Endothelial cell (in vitro differentiated cells): Measurements from ENCODE around the gene MME. TPM values are rescaled to one million over a fixed set of nuclear protein-coding genes. Genes with fewer than 3 reads are reported as not detected.
"Not testable (repeated sequence)": the region's sequence is repeated elsewhere in the genome, so short reads cannot be mapped to it uniquely, and the experiment has no call there.

Experiments
- DNase-seq: peaks from one replicate; pipeline ENCODE4 v3.0.0; 2021; ENCODE audit warnings: low spot score
- H3K27ac Mint-ChIP-seq: one replicate; pipeline ENCODE4 v1.8.0; 2021; ENCODE audit warnings: mixed read lengths, inconsistent platforms; ENCODE audit not compliant: unreplicated experiment
- H3K27me3 Mint-ChIP-seq: one replicate; pipeline ENCODE4 v1.8.0; 2021; ENCODE audit warnings: mild to moderate bottlenecking, moderate library complexity, mixed read lengths, inconsistent platforms; ENCODE audit not compliant: unreplicated experiment
- H3K36me3 Mint-ChIP-seq: one replicate; pipeline ENCODE4 v1.8.0; 2021; ENCODE audit warnings: mild to moderate bottlenecking, low read depth, mixed read lengths, inconsistent platforms; ENCODE audit not compliant: unreplicated experiment
- H3K4me1 Mint-ChIP-seq: one replicate; pipeline ENCODE4 v1.8.0; 2021; ENCODE audit warnings: mild to moderate bottlenecking, mixed read lengths, inconsistent platforms; ENCODE audit not compliant: unreplicated experiment
- H3K4me3 Mint-ChIP-seq: one replicate; pipeline ENCODE4 v1.8.0; 2021; ENCODE audit warnings: mild to moderate bottlenecking, mixed read lengths, inconsistent platforms; ENCODE audit not compliant: unreplicated experiment
- H3K9me3 Mint-ChIP-seq: one replicate; pipeline ENCODE4 v1.8.0; 2021; ENCODE audit warnings: mixed read lengths, inconsistent platforms; ENCODE audit not compliant: unreplicated experiment
- CTCF ChIP-seq: fragments of 200-600 bp; sonication (generic); IDR thresholded peaks from one replicate; pipeline ENCODE4 v1.5.0; 2021; ENCODE audit warnings: antibody characterized with exemption; ENCODE audit not compliant: unreplicated experiment
- total RNA-seq: library from RNA; stranded (reverse); fragmentation: NEBNext Ultra II Directional; extraction: Animal tissue kit (Norgen Biotek cat#: 25700); gene quantifications from one replicate; pipeline ENCODE4 v1.2.1, GENCODE V29; 2021; ENCODE audit not compliant: unreplicated experiment

MME gene
- total RNA-seq, 1 donor from 2014 or later: 4.7 TPM

GRCh38 chr3:155130001-155130400 lies 49.9 kb downstream of the MME start:
- Mint-ChIP-seq H3K4me1 (peaks cover 5% of the 10 kb centered on the region), H3K4me3 (no peak overlapping the region), H3K36me3 (no peaks in the 10 kb centered on the region), H3K27ac (no peak overlapping the region), H3K9me3 (no peaks in the 10 kb centered on the region), H3K27me3 (no peaks in the 10 kb centered on the region)
- no peak for TF ChIP-seq CTCF
- DNase-seq: no peak

- Mint-ChIP-seq H3K4me3 (no peak overlapping the region), H3K27ac (no peak overlapping the region), H3K9me3 (no peaks in the 10 kb centered on the region), H3K27me3 (no peaks in the 10 kb centered on the region), H3K4me1 (peaks cover 5% of the 10 kb centered on the region), H3K36me3 (no peaks in the 10 kb centered on the region)
- TF ChIP-seq CTCF: no peak
- no peak for DNase-seq
Measured at GRCh38 chr3:155131104-155131503, 51.0 kb downstream of the MME start.

DNA sequence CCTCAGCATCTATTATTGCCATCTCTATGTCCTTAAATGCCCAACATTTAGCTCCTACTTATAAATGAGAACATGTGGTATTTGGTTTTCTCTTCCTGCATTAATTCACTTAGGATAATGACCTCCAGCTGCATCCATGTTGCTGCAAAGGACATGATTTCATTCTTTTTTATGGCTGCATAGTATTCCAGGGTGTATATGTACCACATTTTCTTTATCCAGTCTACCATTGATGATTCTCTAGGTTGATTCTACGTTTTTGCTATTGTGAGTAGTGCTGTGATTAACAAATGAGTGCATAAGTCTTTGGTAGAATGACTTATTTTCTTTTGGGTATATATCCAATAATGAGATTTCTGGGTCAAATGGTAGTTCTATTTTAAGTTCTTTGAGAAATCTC lies 54.2 kb downstream of the MME start:
- not testable (repeated sequence) for H3K4me3 Mint-ChIP-seq, H3K27me3 Mint-ChIP-seq, DNase-seq, H3K4me1 Mint-ChIP-seq, H3K36me3 Mint-ChIP-seq, H3K9me3 Mint-ChIP-seq, H3K27ac Mint-ChIP-seq

DNA sequence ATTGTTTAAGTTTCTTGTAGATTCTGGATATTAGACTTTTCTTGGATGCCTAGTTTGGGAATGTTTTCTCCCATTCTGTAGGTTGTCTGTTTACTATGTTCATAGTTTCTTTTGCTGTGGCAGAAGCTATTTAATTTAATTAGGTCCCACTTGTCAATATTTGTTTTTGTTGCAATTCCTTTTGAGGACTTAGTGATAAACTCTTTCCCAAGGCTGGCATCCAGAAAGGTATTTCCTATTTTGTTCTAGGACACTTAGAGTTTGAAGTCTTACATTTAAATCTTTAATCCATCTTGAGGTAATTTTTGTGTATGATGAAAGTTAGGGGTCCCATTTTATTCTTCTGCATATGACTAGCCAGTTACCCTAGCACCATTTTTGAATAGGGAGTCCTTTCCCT lies 54.9 kb downstream of the MME start:
- Mint-ChIP-seq H3K4me1 (no peaks in the 10 kb centered on the region), H3K27me3 (no peaks in the 10 kb centered on the region), H3K4me3 (no peak overlapping the region), H3K36me3 (no peaks in the 10 kb centered on the region), H3K9me3 (no peaks in the 10 kb centered on the region), H3K27ac (no peak overlapping the region)
- TF ChIP-seq CTCF: no peak
- no peak for DNase-seq

- no peaks in the 10 kb centered on the region for H3K27me3 Mint-ChIP-seq
- no peaks in the 10 kb centered on the region for H3K9me3 Mint-ChIP-seq
- H3K4me3 Mint-ChIP-seq: no peak overlapping the region
- H3K4me1 Mint-ChIP-seq: no peaks in the 10 kb centered on the region
- no peaks in the 10 kb centered on the region for H3K36me3 Mint-ChIP-seq
- no peak for TF ChIP-seq CTCF
- no peak overlapping the region for H3K27ac Mint-ChIP-seq
- no peak for DNase-seq
Measured at GRCh38 chr3:155138677-155139076, 58.6 kb downstream of the MME start.

DNA sequence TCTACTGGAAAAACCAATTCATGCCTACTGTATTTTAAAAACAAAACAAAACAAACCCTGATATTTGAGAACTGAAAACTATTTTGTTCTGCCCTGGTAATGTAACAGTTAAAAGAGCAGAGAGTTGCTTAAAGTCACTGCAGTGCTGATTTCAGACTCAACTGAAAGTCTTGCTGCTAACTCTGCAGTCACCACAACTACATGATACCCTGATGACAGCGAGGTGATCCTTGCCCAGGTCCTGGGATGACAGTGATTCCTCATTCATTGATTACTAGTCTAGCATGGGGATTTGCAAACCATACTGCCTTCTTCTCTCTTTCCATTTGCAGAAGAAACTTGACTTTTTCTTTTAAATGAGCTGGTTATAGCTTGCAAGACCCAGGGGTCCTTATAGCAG lies 67.5 kb downstream of the MME start:
- H3K27me3 Mint-ChIP-seq: no peaks in the 10 kb centered on the region
- no peak for TF ChIP-seq CTCF
- H3K4me3 Mint-ChIP-seq: no peak overlapping the region
- H3K36me3 Mint-ChIP-seq: no peaks in the 10 kb centered on the region
- H3K9me3 Mint-ChIP-seq: no peaks in the 10 kb centered on the region
- DNase-seq: no peak
- H3K27ac Mint-ChIP-seq: no peak overlapping the region
- H3K4me1 Mint-ChIP-seq: no peaks in the 10 kb centered on the region
